A172 (cell line): ENCODE results near the gene MPRIP. TPM values are rescaled to one million over a fixed set of nuclear protein-coding genes. Genes with fewer than 3 reads are reported as not detected.

Source experiments
- DNase-seq: peaks from one replicate; pipeline ENCODE4 v3.0.0-alpha.2; 2015; ENCODE audit warnings: low spot score
- total RNA-seq: library from RNA; depleted of rRNA; stranded (reverse); fragments of >200 nt; shearing (Covaris generic); gene quantifications from 2 replicates; pipeline ENCODE4 v1.2.3, GENCODE V29; 2014

Gene MPRIP
- total RNA-seq, 1 experiment from 2014 or later: 299 TPM

DNA sequence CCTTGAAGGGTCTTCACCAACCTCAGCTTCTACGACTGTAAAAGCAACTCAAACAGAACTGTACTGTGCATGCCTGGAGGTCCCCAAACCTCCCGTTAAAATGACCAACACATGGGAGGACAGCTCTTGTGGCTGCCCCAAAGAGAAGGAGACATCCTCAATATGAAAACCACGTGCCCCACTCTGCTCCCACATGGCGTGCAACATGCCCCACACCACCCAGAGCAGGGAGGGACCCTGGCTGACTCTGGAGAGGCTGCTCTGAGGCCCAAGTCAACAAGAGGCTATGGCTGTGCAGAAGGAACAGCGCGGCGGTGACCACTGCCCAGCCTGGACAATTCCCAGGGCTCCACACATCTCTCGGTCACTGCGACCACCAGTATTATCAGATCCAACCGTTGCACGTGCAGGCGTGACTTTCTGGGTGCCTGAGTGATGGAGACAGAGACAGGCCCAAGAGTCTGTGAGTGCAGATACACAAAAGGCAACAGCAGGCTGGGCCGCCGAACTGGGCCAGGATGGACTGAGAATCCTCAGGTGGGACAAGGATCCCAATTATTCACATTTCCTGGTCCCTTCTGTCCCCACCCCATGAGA, 162.5 kb downstream of the MPRIP start:
- DNase-seq: no peak

DNA sequence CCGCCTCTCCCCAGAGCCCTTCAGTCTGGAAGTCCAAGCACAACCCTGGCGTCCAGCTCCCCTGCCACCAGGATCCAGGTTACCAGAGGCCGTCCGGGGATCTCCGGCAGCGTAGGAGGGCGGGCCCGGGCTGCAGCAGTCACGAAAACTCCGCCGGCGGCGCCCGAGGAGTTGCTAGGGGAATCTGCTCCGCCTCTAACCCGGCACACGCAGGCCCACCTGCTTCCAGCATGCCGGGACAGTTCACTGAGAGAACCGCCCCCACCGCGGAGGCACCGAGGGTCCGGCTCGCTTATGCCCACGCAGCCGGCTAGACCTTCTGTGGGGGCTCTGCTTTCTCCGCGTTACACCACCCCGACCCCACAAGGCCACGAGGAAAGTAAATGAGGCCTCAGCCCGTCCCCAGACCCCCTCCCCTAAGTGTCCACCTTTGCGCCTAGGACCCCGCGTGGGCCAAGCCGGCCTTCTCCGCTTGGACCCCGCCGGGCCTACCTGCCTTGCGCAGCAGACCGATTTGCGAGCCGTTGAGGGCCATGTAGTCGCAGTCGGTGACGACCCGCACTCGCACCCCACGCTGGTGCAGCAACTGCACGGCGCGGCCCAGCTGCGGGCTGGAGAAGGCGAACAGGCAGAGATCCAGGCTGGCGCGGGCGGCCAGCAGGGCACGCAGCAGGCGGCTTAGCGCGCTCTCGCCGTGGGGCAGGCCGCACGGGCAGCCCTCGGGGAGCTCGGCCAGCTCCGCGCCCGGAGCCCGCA, 163.3 kb downstream of the MPRIP start:
- no peak for DNase-seq

DNA sequence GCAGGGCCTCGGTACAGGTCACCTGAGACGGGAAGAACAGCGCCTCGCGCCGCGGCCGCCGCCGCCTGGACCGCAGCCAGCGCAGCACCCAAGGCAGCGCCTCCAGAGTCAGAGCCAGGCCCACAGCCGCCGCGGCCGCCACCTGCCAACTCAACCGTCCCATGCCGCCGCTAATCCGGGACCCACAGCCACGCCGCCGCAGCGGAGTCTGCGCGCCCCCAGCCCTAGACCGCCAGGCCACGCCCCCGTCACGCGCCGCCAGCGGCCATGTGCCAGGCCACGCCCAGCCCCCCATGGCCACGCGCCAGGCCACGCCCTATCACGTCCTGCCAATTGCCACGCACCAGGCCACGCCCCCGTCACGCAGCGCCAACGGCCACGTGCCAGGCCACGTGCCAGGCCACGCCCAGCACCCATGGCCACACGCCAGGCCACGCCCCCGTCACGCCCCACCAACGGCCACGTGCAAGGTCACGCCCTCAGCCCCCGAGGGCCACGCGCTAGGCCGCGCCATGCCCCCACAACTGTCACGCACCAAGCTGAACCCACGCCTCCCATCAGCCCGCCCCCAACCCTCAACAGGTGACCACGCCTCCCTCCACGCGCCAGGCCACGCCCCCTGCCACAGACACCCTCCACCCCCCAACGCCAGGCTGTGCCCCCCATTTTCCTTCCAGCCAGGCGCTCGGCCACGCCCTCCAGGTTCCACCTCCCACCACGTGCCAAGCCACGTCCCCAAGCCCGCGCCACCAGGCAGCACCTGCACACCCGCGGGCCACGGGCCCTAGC, 164.1 kb downstream of the MPRIP start, which contains the start of gene PLD6:
Gene PLD6, minus strand, starts transcription at position 210 of the 789 bp plus-strand sequence. Its CDS starts 47 bp downstream, at position 163.
- peak; percentile 60 for DNase-seq

DNA sequence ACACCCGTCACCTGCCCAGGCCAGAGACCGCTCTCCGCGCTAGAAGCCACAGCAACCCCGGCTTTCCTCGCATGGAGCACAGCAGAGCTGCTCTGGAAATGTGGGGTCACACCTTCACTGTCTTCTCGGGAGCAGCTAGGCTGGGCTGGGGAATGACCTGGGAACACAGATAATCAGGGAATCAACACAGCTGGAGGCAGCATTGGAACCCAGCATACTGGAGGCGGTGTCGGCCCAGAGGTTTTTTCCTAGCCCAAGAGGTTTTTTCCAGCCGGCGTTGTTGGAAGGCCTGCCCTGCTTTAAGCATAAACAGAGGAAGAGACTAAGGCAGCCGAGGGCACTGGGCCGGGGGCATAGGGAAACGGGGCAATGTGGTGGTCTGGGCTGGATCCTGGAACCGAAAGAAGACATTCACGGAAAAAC, 164.7 kb downstream of the MPRIP start:
- DNase-seq: no peak

DNA sequence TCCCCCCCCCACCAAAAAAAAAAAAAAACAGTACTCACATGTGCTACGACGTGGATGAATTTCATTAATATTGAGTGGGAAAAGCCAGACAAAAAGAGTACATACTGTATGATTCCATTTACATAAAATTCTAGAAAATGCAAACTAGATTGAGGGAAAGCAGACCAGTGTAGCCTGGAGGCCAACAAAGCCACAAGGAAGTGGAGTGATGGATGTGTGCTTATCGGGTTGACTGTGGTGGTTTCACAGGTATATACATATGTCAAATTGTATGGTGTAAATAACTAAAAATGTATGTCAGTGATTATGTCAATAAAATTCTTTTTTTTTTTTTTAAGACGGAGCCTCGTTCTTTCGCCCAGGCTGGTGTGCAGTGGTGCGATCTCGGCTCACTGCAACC, 165.7 kb downstream of the MPRIP start:
- DNase-seq: no peak

DNA sequence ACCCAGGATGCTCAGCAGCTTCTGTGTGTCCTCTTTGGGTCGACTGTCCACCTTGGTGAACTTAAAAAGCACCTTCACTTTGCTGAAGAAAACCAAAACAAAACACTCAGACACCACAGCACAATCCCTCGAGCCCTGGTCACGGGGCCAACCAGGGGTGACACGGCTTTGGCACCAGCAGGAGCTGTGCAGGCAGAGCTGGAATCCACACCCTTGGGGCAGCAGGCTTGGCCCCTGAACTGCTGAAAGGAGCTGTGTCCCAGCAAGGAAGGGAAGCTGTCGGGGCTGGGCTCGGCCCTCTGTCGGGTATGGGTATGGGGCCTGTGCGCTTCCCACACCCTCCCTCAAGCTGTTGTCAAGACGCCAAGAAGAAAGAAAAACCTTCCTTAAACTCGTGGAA, 171.5 kb downstream of the MPRIP start:
- DNase-seq: no peak

DNA sequence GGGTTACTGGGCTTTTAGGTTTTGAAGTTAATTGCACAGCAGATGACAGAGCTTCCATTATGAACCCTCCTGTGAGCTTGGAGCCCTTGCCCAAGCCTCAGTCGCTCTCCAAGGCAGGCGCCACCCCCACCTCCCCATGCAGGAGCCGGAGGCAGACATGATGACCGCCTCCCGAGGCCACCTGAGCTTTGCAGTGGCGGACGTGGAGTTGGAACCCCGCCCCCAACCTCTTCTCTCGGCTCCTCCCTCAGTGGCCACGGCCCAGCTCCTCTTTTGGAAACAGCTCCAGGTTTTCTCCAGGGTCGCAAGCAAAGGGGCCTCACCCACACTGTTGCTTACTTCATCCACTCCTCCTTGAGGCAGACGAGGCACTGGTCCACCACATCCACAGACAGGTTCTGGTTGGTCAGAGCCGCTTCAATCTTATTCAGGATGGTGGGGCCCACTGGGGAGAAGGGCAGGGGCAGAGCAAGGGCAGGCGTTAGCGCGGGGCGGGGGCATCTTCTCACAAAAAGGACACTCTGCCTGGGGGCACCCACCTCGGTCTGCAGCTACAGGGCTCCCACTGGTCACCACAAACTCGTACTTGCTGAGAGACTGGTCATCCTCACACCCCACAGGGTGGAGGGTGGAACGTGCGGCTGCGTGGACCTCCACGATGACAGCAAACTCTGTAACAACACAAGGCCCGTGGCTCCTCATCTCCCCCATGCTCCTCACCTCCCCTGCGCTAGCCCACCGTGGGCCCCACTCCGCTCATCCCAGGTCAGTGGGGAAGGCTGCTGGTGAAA, 172.6 kb downstream of the MPRIP start:
- DNase-seq: no peak

DNA sequence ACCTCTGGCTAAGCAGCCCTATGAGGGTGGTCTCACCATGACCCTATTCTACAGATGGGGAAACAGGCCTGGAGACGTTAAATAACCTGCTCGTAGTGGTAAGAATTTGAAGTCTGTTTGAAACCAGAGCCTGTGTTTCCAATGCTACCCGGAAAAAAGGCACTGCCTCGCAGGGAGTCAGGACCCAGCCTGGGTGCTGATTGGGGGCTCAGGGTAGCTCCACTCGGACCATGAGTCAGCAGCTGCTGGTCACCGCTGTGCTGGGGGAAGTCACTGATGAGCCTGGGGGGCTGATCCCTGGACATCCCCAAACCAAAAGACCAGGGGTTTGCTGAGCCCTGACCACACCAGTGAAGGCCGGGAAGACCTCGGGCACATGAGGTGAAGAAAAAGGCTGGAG, 173.3 kb downstream of the MPRIP start:
- no peak for DNase-seq

DNA sequence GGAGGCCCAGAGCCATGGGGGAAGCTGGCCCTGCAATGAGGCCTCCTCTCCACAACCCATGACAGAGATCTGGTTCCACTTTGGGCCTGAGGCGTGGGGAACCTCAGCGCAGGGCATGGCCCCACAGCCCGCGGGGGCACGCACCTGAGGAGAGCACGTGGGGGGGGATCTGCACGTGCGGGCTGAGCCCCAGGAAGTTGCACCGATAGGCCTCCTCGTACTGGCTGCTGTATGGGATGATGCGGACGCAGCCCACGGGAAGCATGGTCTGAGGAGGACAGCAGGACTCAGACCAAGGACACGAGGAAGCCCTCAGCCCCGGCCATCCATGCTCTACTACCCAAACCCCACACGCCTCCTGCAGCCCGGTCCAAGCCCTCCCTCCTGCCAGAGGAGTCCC, 174.0 kb downstream of the MPRIP start:
- DNase-seq: no peak

DNA sequence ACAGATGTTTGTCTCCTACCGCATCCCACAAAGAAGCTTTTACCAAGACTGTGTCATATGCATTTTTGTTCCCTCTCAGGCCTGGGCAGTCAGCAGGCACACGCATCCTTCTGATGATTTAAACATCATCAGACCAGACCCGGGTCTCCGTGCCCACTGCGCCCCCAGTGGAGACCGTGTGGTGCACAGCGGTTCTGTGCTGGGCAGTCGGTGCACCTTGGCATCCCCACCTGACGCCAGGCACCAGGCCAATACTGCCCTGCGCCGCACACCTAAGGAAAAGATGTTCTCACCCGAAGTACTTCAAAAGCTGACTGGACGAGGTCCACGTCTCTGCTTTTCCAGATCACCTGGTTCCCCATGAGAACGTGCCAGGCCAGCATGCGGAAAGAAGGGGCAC, 174.5 kb downstream of the MPRIP start:
- DNase-seq: no peak

DNA sequence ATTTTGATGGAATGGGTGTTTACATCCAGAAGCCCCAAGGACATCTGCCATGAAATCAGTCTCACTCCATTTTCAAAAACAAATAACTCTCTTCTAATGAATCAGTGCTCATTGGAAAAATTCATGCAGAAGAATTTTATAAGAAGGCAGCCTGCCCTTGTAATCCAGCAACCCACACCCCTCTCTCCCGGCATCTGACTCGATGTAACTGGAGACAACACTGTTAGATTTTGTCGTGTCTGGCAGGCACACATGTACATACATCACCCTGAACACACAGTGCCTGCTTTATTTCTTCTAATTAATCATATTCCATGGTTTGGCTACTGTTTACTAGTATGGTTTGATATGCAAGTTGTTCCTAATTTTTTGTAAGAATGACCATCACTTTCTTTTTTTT, 175.7 kb downstream of the MPRIP start:
- no peak for DNase-seq

DNA sequence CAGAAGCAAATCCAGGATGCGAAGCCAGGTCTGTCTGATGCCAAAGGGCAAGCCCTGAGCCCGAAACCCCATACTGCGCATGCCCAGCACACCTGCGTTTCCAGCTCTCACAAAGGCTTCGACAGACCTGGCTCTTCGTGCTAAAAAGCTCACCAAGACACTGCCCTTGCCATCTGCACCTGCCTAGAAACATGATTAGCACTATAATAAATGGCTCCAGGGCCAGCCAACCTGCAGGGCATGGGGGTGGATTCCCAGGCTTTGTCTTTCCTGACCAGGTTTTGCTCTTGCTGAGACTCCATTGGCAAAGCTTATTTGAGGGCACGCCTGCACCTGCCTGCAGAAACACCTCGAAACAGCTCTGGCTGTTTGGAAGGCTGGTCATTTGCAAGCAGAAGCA, 178.3 kb downstream of the MPRIP start:
- no peak for DNase-seq

DNA sequence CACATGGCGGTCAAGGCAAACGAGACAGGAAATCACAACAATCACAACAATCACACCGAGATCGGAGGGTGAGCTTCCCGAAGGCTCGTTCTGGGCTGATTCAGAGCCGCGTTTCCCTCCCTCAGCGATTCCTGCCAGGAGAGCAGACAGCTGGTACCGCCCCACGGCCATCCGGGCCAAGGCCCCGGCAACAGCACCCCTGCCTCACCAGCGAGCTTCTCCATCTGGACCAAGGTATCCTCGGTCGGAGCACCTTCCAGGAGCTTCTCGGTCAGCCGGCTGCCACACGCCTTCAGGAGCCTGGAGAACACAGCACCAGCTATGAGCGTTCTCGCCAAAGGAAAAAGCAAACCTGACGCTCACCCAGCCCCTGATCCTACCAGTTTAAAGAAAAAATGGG, 179.1 kb downstream of the MPRIP start:
- DNase-seq: no peak

DNA sequence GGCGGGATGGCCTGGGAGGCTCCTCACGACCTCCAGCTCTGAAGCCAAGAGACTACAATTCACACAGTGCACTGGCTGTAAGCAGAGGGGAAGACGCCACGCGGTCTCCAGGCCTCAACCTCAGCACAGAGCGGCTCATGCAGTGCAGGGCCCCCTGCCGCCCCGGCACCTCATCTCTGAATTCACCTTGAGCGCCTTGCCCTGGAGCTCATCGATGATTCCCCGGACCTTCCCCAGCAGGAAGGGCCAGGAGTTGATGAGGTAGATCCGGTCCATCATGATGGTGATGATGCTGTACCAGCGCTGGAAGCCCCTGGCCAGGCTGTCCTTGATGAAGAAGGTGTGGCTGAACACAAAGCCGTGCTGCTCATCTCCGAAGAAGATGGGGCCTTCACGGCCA, 181.5 kb downstream of the MPRIP start:
- DNase-seq: no peak

DNA sequence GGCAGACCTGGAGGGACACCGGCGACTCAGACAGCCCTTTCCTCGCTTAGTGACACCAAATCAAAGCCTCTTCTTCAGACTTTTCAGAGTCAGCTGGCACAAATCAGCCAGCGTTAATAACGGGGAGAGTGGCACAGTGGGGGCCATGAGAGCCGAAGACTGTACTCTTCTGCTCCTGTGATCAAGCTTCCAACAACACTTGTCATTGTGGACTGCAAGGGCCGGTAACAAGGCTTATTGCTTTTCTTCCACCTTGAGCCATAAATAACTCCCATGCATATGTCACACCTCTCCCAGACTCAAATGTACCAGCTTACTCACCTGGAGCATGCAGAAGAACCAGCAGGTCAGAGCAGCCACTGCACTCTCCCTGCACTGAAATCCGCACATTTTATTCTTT, 181.9 kb downstream of the MPRIP start:
- no peak for DNase-seq

DNA sequence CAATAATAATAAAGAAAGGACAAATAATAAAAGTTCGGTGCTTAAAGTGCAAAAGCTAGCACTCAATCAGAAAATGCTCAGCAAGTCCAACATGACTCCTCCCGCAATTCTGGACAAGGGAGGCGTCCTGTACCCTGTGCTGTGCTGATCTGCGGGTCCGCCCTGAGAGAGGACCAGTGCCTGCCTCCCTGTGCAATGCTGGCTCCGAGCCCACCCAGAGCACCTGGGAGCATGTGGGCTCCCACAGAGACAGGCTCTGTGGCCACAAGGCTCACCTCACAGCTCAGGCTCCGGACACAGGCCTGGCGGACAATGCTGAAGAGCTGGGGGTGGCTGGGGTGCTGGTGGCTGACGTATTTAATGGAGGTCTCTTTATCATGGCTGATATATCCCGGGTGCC, 183.6 kb downstream of the MPRIP start:
- DNase-seq: no peak

DNA sequence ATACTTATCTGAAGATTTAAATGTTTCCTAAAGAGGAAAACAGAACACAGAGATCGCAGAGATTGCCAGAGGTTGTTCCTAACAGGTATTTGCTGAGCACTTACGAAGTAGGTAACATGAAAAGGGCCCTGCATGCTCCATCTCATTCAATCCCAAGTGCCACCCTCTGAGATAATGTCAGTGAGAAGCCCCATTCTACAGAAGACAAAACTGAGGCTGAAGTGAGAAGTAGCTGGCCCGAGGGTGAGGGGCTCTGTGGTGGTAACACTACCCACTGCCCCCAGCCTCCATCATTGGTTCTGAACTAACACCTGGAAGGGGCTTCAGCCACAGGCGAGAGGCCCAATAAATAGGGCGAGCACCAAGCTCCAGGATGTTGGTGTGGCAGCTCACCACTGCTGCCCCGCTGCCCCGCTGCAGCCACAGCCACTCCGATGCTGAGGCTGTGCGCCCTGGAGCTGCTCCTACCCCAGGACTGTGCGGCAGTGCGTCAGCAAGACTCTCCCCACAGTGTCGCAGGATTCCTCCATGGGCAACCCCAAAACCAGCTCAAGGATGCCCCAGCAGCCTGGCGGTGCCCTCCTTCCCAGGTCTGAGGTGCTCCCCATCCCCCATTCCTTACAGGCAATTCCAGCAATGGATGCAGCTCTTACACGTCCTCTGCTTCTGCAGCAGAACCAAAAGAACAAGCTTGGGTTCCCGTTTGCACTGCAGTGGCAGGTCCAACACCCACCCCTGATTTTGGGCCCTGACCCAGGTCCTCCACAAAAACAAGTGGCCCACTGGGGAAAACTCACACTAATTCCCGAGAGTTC, 184.4 kb downstream of the MPRIP start:
- no peak for DNase-seq

DNA sequence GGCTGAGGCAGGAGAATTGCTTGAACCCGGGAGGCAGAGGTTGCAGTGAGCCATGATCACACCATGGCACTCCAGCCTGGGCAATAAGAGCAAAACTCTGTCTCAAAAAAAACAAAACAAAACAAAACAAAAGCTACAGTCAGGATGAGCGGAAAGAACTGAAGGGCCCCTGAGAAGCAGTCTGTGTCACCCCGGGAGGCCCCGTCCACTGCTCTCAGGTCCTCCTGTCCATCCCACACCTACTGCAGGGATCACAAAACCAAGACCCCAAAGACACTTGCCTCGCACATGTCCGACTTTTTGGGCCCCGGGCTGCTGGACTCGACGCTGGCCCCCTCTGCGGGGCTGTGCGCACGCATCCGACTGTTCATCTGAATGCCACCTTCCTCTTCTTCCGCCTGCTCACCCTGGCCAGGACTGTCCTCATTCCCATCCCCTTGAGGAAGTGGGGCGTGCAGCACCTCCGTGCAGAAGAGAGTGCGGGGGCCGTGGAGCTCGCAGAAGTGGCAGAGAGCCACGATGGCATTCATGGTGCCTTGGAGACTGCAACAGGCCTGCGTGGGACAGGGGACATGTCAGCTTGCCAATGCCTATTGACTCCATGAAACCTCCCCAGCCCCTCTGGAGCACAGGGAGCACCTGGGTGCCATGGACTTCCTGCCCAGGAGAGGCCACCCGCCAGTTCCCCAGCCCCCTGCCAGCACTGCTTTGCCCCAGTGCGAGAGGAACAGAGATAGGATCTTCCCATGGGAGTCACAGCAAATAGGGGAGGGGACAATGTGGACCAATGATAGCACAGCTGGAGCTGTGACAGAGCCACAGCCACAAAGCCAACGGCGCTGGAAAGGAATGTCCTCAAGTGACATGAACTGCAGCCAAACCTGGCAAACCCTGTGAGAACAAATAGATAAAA, 185.6 kb downstream of the MPRIP start:
- DNase-seq: no peak

DNA sequence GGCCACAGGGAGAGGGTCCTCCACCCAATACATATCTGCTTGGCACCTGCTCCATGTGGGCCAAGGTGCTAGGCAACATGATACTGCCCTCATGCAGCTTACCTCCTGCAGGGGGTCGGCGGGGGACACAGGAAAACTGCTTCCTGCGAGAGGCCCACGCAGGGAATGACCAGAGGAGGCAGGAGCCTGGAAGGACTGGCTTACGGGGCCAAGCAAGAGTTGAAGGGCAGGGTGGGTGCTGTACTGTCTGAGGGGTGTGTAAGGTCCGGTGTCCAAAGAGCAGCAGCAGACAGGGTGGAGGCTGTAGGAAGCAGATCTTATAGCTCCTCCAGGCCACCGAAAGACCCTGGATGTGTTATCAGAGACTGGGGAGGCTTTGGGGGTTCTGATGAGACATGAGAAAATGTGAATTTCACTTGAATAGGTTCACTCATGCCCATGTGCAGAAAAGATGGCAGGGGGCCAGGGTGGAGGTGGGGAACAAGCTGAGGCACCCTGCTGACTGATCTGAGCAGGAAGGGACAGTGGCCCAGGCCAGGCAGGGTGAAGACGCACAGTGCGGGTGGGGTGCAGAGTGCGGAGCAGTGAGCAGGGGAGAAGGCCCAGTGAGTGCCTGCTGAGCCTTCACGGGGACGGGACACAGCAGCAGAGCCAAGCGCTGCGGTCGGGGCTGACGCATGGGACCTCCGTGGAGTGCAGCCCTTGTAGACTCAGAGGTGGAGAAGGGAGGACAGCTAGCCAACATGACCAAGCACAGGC, 186.4 kb downstream of the MPRIP start:
- no peak for DNase-seq
